GM12872 (cell line): ENCODE results near the gene MPP4.

Experiments used
- CTCF ChIP-seq: IDR thresholded peaks from 3 replicates; pipeline ENCODE4 v1.5.1; 2011; ENCODE audit warnings: low read depth, mild to moderate bottlenecking, low read length, moderate library complexity; ENCODE audit not compliant: insufficient read depth

Gene MPP4

GRCh38 chr2:201697899-201698298, 545 bp downstream of the MPP4 start:
- no peak for TF ChIP-seq CTCF

DNA sequence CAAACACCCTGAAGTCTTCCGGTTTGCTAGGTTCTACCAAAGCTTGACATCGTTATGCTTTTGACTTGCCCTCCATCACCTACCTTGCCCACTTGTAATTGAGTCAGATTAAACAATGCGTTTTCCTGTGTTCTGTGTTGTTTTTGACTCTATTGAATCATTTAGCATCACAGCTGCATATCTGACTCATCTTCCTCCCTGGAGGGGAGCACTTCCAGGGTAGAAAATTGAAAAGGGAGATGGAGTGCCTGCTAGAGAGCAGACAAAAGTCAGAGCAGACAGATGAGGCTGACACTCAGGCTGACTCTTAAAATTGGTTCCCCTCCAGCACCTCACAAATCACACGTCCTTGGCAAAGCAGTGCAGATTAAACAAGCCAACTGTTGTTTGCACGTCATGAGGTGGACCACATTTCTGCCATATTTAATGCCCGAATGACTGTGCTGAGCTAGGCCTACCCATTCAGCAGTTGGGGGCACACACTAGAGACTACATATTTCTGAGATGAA, 2.2 kb downstream of the MPP4 start:
- TF ChIP-seq CTCF, result no peak

DNA sequence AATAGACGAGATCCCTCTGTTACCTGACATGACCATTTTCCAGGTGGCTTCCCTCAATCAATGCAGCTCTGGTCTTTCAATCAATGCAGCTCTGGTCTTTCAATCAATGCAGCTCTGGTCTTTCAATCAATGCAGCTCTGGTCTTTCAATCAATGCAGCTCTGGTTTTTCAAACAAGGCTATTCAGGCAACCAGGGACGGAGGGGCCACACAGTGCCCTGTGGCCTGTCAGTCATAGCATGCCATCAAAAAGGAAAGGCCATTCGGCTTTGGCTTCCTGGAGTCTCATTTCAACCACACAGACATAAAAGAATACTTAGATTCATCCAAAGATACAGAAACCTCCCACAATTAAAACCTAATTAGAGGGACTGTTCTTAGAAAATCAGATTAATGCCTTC, 13.3 kb downstream of the MPP4 start:
- TF ChIP-seq CTCF, result no peak

DNA sequence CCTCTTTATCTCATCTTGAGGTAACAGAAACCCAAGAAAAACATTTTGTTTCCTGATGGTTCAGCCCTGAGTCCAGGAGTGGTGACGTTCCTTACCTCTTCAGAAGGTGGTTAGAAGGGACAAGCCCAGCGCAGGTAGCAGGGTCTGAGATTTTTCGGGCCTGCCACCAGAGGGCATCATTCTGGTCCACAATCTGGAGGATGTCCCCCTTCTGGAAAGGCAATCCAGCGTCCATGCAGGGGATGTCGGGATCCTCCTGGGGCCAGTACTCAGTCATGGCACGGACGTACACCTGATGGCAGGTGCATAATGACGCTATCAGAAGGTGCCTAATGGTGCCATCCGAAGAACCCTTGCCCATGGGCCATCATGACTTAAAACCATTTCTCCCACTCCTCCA, 17.7 kb downstream of the MPP4 start:
- peak; percentile 77 for TF ChIP-seq CTCF

- TF ChIP-seq CTCF, result no peak
Measured at GRCh38 chr2:201678401-201678800, 20.0 kb downstream of the MPP4 start.

DNA sequence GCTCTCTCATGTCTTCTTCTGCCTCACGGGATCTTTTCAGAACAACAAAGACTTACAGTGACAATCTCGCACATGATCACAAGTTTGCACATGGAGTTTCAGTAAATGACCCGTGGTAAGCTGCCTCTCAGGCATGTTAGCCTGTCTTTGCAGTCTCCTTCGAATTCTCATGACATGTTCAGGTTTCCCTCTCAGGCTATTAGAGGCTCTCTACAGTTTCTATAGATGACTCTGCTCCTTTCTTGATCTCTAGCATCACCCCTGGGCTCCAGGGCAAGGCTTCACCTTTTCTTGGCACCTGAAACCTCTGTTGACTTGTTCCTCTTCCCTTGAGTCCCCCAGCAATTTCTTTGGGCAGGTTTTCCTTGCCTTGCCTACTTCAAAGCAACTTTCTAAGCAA, 23.0 kb downstream of the MPP4 start:
- no peak for TF ChIP-seq CTCF

DNA sequence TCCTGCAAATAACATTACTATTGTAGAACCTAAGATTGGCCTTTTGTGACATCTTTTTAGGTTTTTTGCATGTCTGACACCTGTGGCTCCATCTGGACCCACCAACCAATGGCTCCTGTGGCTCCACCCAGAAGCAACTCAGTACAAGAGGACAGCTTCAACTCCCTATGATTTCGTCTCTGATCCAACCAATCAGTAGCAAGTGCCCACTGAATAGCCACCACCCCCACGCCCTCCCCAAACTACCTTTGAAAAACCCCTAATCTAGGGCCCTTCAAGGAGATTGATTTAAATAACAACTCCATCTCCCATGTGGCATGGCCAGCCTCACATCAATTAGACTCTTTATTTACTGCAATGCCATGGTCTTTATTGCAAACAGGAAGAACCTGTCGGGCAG, 23.6 kb downstream of the MPP4 start:
- no peak for TF ChIP-seq CTCF

GRCh38 chr2:201674298-201674697, 24.1 kb downstream of the MPP4 start:
- no peak for TF ChIP-seq CTCF
